Activated CD8-positive, alpha-beta memory T cell treated with anti-CD3 and anti-CD28 coated beads for 36 hours (primary cell): Measurements from ENCODE around the gene PTPN20. TPM values are rescaled to one million over a fixed set of nuclear protein-coding genes. Genes with fewer than 3 reads are reported as not detected.

Experiments
- CTCF ChIA-PET: fragments of 350-600 bp; sonication (Branson Sonifier 250); formaldehyde crosslinking; loops from one replicate; lab custom pipeline; 2021; ENCODE audit warnings: antibody characterized with exemption; lab: Charles Lee
- POLR2A ChIA-PET: fragments of 350-600 bp; sonication (Branson Sonifier 250); formaldehyde crosslinking; loops from one replicate; lab custom pipeline; 2021; ENCODE audit warnings: antibody characterized with exemption; lab: Charles Lee
- total RNA-seq, 2 experiments: library from RNA; stranded (reverse); gene quantifications; one replicate each; pipeline ENCODE4 v1.2.3, GENCODE V29; 2021

Gene PTPN20
- total RNA-seq, 2 experiments from 2014 or later, result 0.70 to 1.1 TPM

GRCh38 chr10:47018026-47018735, 107.0 kb downstream of the PTPN20 start:
- POLR2A ChIA-PET, result no interaction called here
- CTCF ChIA-PET, result no interaction called here

- CTCF ChIA-PET, result no interaction called here
Observed at GRCh38 chr10:47019155-47020145, 108.2 kb downstream of the PTPN20 start.

GRCh38 chr10:47020471-47020870, 109.2 kb downstream of the PTPN20 start:
- POLR2A ChIA-PET, result no interaction called here
- CTCF ChIA-PET, result no interaction called here

More at GRCh38 chr10:47019155-47020145, 108.2 kb downstream of the PTPN20 start:
- POLR2A ChIA-PET, result no interaction called here

- POLR2A ChIA-PET, result no interaction called here
- CTCF ChIA-PET, result interaction anchor here (1.7 kb wide), 1 partner anchor 290 kb away, joined by 7 read pairs; no protein-coding TSS in a partner anchor
Observed at GRCh38 chr10:47021850-47022249, 110.6 kb downstream of the PTPN20 start.

- ChIA-PET POLR2A (no interaction called here), CTCF (interaction anchor here (1.7 kb wide), 1 partner anchor 289 kb away, joined by 7 read pairs; no protein-coding TSS in a partner anchor)
Observed at GRCh38 chr10:47022311-47023131, 111.3 kb downstream of the PTPN20 start.

- POLR2A ChIA-PET, result no interaction called here
Observed at GRCh38 chr10:47023237-47024045, 112.2 kb downstream of the PTPN20 start.

GRCh38 chr10:47024046-47024322, 112.8 kb downstream of the PTPN20 start:
- POLR2A ChIA-PET, result no interaction called here
- CTCF ChIA-PET, result interaction anchor here (1.0 to 3.2 kb wide), 6 partner anchors 15 to 291 kb away, joined by 3 to 26 read pairs (median 8); partner anchors contain the start of gene GDF10

More at GRCh38 chr10:47023237-47024045, 112.2 kb downstream of the PTPN20 start:
- CTCF ChIA-PET, result interaction anchor here (1.5 to 1.8 kb wide), 3 partner anchors 15 to 292 kb away, joined by 5 to 13 read pairs (median 9); no protein-coding TSS in a partner anchor

GRCh38 chr10:47024399-47025252, 113.4 kb downstream of the PTPN20 start:
- POLR2A ChIA-PET, result no interaction called here

GRCh38 chr10:47025253-47025539, 114.0 kb downstream of the PTPN20 start:
- POLR2A ChIA-PET, result no interaction called here

More at GRCh38 chr10:47024399-47025252, 113.4 kb downstream of the PTPN20 start:
- CTCF ChIA-PET, result interaction anchor here (0.6 to 3.2 kb wide), 18 partner anchors 9 to 359 kb away, joined by 3 to 26 read pairs (median 3); partner anchors contain the start of genes GDF10 and ZNF488

GRCh38 chr10:47025540-47026300, 114.5 kb downstream of the PTPN20 start:
- ChIA-PET POLR2A (no interaction called here), CTCF (interaction anchor here (0.7 to 3.2 kb wide), 8 partner anchors 10 to 315 kb away, joined by 3 to 26 read pairs (median 5); partner anchors contain the start of gene GDF10)

More at GRCh38 chr10:47025253-47025539, 114.0 kb downstream of the PTPN20 start:
- CTCF ChIA-PET, result interaction anchor here (0.7 to 3.2 kb wide), 16 partner anchors 9 to 358 kb away, joined by 3 to 26 read pairs (median 4); partner anchors contain the start of genes GDF10 and ZNF488

- ChIA-PET CTCF (interaction anchor here (3.2 kb wide), 1 partner anchor 286 kb away, joined by 26 read pairs; no protein-coding TSS in a partner anchor), POLR2A (no interaction called here)
Observed at GRCh38 chr10:47026301-47027107, 115.3 kb downstream of the PTPN20 start.

GRCh38 chr10:47027108-47027783, 116.0 kb downstream of the PTPN20 start:
- POLR2A ChIA-PET, result no interaction called here
- CTCF ChIA-PET, result interaction anchor here (3.2 kb wide), 1 partner anchor 285 kb away, joined by 26 read pairs; no protein-coding TSS in a partner anchor

- POLR2A ChIA-PET, result no interaction called here
- CTCF ChIA-PET, result interaction anchor here (1.5 kb wide), 1 partner anchor 285 kb away, joined by 5 read pairs; no protein-coding TSS in a partner anchor
Observed at GRCh38 chr10:47027784-47028260, 116.6 kb downstream of the PTPN20 start.

GRCh38 chr10:47028466-47028865, 117.2 kb downstream of the PTPN20 start:
- ChIA-PET POLR2A (no interaction called here), CTCF (interaction anchor here (1.5 kb wide), 1 partner anchor 284 kb away, joined by 5 read pairs; no protein-coding TSS in a partner anchor)
